SW480 (cell line): ENCODE results near the gene DPP6.
"Not testable (repeated sequence)": the region's sequence is repeated elsewhere in the genome, so short reads cannot be mapped to it uniquely, and the experiment has no call there.

ENCODE experiments used
- DNase-seq: peaks from one replicate; pipeline ENCODE4 v3.0.0-alpha.2; 2016; ENCODE audit warnings: low spot score

DPP6 gene

GRCh38 chr7:154072395-154073181 is 20.4 kb downstream of the DPP6 start:
- not testable (repeated sequence) for DNase-seq

GRCh38 chr7:154078523-154078922 is 26.3 kb downstream of the DPP6 start:
- not testable (repeated sequence) for DNase-seq

- DNase-seq = not testable (repeated sequence)
Measured at GRCh38 chr7:154080249-154080648, 28.1 kb downstream of the DPP6 start.

GRCh38 chr7:154087037-154087725 is 35.0 kb downstream of the DPP6 start:
- not testable (repeated sequence) for DNase-seq

DNA sequence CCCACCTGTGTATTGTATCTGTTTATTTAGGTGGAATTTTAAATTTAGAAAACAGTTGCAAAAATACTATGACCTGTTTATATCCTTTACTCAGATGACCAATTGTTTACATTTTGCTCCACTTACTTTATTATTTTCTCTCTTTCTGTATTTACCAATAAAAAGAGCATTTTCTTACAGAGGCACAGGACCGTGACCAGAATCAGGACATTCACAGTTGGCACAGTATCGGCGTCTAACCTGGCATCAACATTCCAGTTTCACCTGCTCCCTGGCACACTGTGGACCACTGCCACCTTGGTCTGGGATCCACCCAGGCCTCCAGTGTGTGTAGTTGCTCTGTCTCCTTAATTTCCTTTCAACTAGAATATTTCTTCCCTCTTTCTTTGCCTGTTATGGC is 39.9 kb downstream of the DPP6 start:
- DNase-seq = not testable (repeated sequence)

DNA sequence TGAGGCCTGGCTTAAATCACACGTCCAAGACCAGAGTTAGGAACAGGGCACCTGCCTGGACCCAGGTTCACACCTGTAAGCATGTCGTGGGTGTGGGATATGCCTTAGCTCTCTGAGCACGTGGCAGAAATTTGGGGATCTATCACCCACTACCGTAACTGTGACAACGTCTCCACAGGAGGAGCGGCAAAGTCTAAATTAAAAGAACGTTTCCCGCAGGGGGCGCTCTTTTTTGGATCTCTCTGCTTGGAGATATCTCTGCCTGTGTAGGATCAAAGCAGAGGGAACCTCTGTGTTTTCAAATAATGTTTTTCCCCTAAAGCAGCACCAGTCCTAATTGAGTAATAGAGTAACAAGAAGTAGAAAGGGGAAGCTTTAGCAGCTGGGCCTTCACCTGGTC is 43.0 kb downstream of the DPP6 start:
- not testable (repeated sequence) for DNase-seq

DNA sequence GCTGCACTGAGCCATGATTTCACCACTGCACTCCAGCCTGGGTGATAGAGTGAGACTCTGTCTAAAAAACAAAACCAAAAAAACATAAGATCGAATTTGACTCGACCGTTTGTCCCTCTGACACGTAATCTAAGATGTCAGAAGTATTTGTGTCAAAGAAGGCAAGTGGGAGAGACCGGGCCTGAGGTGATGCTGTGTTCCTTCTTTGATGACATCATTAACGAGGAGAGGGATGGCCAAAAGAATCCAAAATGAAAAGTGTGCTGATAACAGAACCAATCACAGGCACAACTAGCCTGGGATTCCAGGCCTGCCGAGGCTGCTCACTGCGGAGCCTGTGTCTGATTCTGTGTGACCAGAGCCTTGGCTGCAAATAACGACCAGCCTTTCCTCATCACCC is 52.9 kb downstream of the DPP6 start:
- DNase-seq = not testable (repeated sequence)

DNA sequence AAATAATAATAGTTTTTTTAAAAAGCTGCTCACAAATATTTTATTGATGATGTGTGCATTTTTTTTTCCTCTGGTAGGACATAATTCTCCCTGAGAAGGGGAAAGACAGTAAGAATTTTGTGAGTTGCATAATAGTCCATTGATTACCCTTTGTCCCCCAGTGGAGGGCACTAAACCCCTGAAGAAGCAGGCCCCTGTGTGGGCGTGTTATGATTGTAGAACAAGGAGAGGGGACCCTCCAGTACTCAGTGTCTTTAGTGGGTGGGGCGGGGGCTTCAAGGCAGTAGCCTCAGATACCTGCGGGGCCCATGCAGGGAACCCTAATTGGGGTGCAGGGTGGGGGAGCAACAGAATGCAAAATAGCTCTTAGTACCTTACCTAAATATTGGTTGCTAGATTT is 57.4 kb downstream of the DPP6 start:
- DNase-seq = not testable (repeated sequence)

- DNase-seq = not testable (repeated sequence)
Measured at GRCh38 chr7:154113732-154114351, 61.6 kb downstream of the DPP6 start.

DNA sequence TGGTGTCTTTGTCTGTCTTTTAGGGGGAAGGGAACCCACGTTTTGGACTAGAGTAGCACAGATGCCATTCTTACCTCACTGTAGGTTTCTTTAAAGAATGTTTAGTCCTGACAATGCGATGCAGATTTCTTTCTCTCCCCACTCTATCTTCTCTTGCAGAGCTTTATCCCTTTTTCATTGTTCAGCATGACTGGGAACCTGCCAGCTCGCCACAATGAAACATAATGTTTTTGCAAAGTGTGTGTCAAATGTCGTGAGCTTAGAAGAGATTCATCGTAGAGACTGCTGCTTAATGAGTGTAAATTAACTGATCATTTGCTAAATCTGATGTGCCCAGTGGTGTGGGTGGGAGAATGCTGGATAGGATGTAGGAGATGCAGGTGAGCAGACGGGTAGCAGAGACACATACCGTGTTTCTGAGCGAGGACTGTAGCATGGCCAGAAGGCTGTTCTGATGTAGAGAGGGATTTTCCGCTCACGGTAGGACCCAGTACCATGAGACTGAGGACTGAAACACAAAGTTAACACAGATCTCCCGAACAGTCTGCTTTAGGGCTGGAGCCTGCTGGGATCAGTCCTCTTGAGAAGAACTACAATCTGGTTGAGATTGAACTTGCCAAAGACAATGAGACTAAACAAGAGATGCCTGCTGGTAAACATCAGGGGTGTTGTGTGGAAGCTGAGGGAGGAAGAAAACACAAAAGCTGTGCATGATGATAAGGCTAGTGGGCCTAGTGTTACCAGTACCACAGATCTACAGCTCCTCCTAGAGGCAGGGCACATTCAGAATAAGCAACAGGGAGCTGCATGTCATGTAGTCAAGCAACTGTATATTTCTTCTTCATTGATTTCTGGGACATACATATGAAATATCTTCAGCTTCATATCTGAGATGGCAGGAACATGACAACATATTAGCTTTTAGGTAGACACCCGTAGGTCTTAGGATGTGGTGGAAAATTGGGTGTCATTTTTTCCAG is 65.5 kb downstream of the DPP6 start:
- DNase-seq = not testable (repeated sequence)

DNA sequence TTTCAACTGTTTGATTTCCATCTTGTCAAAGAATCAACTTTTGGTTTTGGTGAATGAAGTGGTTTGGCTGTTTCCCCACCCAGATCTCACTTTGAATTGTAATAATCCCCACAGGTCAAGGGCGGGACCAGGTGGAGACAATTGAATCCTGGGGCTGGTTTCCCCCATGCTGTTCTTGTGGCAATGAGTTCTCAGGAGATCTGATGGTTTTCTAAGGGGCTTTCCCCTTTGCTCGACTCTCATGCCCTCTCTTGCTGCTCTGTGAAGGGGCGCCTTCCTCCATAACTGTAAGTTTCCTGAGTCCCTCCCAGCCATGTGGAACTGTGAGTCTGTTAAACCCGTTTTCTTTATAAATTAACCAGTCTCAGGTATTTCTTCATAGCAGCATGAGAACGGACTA is 68.6 kb downstream of the DPP6 start:
- not testable (repeated sequence) for DNase-seq

DNA sequence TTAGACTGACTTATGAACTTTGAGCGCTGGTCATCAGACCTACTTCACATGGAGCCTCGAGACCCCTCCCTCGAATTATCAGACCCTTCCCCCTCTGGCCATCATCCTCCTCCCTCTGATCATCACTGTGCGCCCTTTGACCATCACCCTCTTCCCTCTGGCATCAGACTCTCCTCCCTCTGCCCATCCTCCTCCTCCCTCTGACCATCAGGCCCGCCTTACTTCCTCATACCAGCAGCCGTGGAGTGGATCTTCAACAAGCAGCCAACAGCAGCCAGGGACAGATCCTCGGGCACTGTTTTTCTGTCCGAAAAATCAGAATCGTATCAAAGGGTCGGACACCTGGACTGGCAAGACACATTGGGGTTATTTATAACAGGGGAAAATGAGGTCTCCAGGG is 70.5 kb downstream of the DPP6 start:
- not testable (repeated sequence) for DNase-seq

DNA sequence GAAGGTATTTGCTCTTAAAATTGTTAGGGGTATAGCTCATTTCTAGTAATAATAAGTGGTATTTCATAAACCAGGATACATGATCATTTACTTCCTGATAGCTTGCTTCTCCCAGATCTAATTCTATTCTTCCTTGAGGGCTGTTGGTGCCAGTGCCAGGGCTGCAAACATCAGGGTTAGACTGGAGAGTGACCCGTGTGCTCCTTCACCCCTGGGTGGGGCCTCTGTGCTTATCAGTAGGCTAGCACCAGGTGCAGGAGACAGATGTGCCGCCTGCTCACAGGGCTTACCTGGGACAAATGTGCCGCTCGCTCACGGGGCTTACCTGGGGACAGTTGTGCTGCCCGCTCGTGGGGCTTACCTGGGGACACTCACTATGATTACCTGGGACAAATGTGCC is 71.2 kb downstream of the DPP6 start:
- not testable (repeated sequence) for DNase-seq

- not testable (repeated sequence) for DNase-seq
Measured at GRCh38 chr7:154129142-154129541, 76.9 kb downstream of the DPP6 start.

DNA sequence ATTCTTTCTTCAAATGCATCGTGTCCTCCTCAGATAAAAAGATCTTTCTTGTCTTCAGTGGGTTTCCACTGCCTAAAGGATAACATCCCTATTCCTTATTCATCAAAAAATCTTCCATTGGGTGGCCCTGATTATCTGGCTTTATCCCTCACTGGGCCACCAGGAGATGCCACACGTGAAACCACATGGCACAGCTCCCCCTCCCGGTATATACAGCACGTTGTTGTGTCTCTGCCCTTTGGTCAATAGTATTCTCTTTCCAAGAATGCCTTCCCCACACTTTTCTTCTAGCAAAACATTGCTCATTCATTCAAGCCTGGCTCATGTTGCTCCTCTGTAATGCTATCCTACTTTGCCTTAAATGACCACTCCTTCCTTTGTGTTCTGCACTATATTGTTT is 80.4 kb downstream of the DPP6 start:
- not testable (repeated sequence) for DNase-seq

- not testable (repeated sequence) for DNase-seq
Measured at GRCh38 chr7:154133703-154134277, 81.6 kb downstream of the DPP6 start.

DNA sequence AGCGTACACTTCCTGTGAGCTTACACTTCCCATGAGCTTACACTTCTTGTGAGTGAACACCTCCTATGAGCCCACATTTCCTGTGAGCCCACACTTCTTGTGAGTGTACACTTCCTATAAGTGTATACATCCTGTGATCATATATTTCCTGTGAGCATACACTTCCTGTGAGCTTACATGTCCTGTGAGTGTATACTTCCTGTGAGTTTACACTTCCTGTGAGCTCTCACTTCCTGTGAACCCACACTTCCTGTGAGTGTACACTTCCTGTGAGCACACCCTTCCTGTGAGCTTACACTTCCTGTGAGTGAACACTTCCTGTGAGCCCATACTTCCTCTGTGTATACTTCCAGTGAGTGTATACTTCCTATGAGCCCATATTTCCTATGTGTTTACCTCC is 82.5 kb downstream of the DPP6 start:
- not testable (repeated sequence) for DNase-seq

DNA sequence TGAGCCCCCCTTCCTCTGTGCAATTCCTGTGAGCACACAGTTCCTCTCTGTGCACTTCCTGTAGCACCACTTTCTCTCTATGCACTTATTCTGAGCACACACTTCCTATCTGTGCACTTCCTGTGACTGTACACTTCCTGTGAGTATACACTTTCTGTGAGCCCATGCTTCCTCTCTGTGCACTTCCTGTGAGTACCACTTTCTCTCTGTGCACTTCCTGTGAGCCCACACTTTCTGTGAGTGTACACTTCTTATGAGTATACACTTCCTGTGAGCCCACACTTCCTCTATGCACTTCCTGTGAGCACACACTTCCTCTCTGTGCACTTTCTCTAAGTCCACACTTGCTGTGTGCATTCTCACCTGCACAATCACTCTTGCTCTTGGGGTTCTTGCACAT is 83.4 kb downstream of the DPP6 start:
- DNase-seq = not testable (repeated sequence)

- DNase-seq = not testable (repeated sequence)
Measured at GRCh38 chr7:154145922-154146706, 93.9 kb downstream of the DPP6 start.

- not testable (repeated sequence) for DNase-seq
Measured at GRCh38 chr7:154146707-154147038, 94.5 kb downstream of the DPP6 start.
